Ishikawa (cell line): ENCODE results near the gene MYEOV.

Experiments
- CEBPB ChIP-seq: IDR thresholded peaks from 2 replicates; pipeline ENCODE4 v1.6.1; 2012
- CREB1 ChIP-seq: IDR thresholded peaks from 2 replicates; pipeline ENCODE4 v1.6.1; 2012; ENCODE audit warnings: low read depth
- EGR1 ChIP-seq: IDR thresholded peaks from 2 replicates; pipeline ENCODE4 v1.6.1; 2012
- EP300 ChIP-seq: IDR thresholded peaks from 2 replicates; pipeline ENCODE4 v1.6.1; 2012; ENCODE audit warnings: borderline replicate concordance
- FOXM1 ChIP-seq: IDR thresholded peaks from 2 replicates; pipeline ENCODE4 v1.6.1; 2012; ENCODE audit warnings: low read depth, borderline replicate concordance
- MAX ChIP-seq: IDR thresholded peaks from 2 replicates; pipeline ENCODE4 v1.6.1; 2012
- NFIC ChIP-seq: IDR thresholded peaks from 2 replicates; pipeline ENCODE4 v1.6.1; 2012
- RAD21 ChIP-seq: IDR thresholded peaks from 2 replicates; pipeline ENCODE4 v1.6.1; 2012; ENCODE audit warnings: low read depth
- REST ChIP-seq: IDR thresholded peaks from 2 replicates; pipeline ENCODE4 v1.6.1; 2012; ENCODE audit warnings: low read depth, mild to moderate bottlenecking
- TAF1 ChIP-seq: IDR thresholded peaks from 2 replicates; pipeline ENCODE4 v1.6.1; 2012; ENCODE audit warnings: low read depth, mild to moderate bottlenecking
- TCF12 ChIP-seq: IDR thresholded peaks from 2 replicates; pipeline ENCODE4 v1.6.1; 2012; ENCODE audit warnings: low read depth
- TEAD4 ChIP-seq: IDR thresholded peaks from 2 replicates; pipeline ENCODE4 v1.6.1; 2012
- YY1 ChIP-seq: IDR thresholded peaks from 2 replicates; pipeline ENCODE4 v1.6.1; 2012; ENCODE audit warnings: low read depth
- ZBTB7A ChIP-seq: IDR thresholded peaks from 2 replicates; pipeline ENCODE4 v1.6.1; 2012; ENCODE audit warnings: low read depth
- TF ChIP-seq, protein P1 (sequence below): IDR thresholded peaks from 2 replicates; pipeline ENCODE4 v1.6.1; 2012

The MYEOV gene

GRCh38 chr11:69316956-69317355, 23.0 kb downstream of the MYEOV start:
- TF ChIP-seq EP300, result no peak
- no peak for TF ChIP-seq TCF12
- TF ChIP-seq TEAD4, result no peak
- TF ChIP-seq, protein P1, sequence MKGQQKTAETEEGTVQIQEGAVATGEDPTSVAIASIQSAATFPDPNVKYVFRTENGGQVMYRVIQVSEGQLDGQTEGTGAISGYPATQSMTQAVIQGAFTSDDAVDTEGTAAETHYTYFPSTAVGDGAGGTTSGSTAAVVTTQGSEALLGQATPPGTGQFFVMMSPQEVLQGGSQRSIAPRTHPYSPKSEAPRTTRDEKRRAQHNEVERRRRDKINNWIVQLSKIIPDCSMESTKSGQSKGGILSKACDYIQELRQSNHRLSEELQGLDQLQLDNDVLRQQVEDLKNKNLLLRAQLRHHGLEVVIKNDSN, result no peak
- TF ChIP-seq REST, result no peak
- no peak for TF ChIP-seq RAD21
- no peak for TF ChIP-seq CREB1
- no peak for TF ChIP-seq MAX
- no peak for TF ChIP-seq ZBTB7A
- no peak for TF ChIP-seq FOXM1

- no peak for TF ChIP-seq EGR1
- TF ChIP-seq NFIC, result no peak
- no peak for TF ChIP-seq ZBTB7A
- no peak for TF ChIP-seq MAX
- no peak for TF ChIP-seq REST
- no peak for TF ChIP-seq FOXM1
- TF ChIP-seq RAD21, result no peak
- TF ChIP-seq, protein P1, result no peak
- no peak for TF ChIP-seq TEAD4
- no peak for TF ChIP-seq YY1
- no peak for TF ChIP-seq CEBPB
- no peak for TF ChIP-seq EP300
- no peak for TF ChIP-seq CREB1
Observed at GRCh38 chr11:69317401-69318092, 23.6 kb downstream of the MYEOV start.

DNA sequence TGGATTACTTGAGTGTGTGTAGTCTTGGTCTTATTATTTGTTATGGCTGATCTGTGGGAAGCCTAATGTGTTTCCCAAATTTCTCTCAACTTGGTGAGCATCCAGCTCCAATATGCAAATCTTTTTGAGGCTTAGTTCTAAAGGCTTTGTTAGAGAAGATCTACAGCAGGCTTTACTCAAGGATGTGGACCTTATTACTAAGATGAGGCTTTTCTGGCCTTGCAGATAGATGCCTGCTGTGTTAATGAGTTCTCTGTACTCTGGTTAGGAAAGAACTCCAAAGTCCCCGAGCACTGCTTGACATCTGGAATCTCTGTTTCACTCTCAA, 24.1 kb downstream of the MYEOV start:
- TF ChIP-seq CEBPB (no peak), EGR1 (no peak), REST (no peak), NFIC (no peak), CREB1 (no peak), TAF1 (no peak), YY1 (no peak), FOXM1 (no peak), TCF12 (no peak), RAD21 (no peak), TEAD4 (no peak), MAX (no peak), EP300 (no peak), ZBTB7A (no peak)
- TF ChIP-seq, protein P1, result no peak
